Measurements from ENCODE around the gene AOPEP.

DNA sequence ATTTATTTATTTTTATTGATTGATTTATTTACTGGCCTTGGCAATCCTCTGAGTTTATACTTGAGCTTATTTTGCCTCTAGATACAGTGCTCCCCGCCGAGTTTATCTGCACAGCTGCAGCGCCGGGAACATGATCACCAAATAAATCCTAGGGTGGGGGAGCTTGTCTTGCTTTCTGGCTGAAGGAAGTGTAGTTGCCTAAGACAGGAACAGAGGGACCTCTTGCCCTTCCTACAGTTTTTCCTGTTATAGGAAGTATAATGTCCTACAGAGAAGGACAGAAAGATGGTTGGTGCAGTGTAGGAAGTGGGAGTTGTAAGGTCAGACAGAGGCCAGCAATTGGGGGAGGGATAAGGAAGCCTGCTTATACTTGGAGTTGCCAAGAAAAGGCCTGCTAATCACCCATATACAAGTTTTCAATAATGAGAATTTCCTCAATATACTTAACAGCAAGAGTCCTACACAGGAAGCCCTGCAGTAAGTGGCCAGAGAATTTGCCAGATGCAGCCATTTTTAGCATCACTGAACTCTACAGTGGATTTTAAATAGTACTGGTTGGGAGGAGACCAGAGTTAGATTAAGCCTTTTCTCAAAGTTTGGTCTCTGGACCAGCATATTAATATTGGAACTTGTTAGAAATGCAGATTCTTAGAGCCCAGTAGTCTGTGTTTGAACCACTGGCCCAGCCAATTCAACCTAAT lies 7.7 kb downstream of the AOPEP start:
- TF ChIP-seq, protein P1, sequence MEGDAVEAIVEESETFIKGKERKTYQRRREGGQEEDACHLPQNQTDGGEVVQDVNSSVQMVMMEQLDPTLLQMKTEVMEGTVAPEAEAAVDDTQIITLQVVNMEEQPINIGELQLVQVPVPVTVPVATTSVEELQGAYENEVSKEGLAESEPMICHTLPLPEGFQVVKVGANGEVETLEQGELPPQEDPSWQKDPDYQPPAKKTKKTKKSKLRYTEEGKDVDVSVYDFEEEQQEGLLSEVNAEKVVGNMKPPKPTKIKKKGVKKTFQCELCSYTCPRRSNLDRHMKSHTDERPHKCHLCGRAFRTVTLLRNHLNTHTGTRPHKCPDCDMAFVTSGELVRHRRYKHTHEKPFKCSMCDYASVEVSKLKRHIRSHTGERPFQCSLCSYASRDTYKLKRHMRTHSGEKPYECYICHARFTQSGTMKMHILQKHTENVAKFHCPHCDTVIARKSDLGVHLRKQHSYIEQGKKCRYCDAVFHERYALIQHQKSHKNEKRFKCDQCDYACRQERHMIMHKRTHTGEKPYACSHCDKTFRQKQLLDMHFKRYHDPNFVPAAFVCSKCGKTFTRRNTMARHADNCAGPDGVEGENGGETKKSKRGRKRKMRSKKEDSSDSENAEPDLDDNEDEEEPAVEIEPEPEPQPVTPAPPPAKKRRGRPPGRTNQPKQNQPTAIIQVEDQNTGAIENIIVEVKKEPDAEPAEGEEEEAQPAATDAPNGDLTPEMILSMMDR (tag by site-specific recombination; IDR thresholded peaks at IDR 0.05), result no peak
- TF ChIP-seq, protein P2, sequence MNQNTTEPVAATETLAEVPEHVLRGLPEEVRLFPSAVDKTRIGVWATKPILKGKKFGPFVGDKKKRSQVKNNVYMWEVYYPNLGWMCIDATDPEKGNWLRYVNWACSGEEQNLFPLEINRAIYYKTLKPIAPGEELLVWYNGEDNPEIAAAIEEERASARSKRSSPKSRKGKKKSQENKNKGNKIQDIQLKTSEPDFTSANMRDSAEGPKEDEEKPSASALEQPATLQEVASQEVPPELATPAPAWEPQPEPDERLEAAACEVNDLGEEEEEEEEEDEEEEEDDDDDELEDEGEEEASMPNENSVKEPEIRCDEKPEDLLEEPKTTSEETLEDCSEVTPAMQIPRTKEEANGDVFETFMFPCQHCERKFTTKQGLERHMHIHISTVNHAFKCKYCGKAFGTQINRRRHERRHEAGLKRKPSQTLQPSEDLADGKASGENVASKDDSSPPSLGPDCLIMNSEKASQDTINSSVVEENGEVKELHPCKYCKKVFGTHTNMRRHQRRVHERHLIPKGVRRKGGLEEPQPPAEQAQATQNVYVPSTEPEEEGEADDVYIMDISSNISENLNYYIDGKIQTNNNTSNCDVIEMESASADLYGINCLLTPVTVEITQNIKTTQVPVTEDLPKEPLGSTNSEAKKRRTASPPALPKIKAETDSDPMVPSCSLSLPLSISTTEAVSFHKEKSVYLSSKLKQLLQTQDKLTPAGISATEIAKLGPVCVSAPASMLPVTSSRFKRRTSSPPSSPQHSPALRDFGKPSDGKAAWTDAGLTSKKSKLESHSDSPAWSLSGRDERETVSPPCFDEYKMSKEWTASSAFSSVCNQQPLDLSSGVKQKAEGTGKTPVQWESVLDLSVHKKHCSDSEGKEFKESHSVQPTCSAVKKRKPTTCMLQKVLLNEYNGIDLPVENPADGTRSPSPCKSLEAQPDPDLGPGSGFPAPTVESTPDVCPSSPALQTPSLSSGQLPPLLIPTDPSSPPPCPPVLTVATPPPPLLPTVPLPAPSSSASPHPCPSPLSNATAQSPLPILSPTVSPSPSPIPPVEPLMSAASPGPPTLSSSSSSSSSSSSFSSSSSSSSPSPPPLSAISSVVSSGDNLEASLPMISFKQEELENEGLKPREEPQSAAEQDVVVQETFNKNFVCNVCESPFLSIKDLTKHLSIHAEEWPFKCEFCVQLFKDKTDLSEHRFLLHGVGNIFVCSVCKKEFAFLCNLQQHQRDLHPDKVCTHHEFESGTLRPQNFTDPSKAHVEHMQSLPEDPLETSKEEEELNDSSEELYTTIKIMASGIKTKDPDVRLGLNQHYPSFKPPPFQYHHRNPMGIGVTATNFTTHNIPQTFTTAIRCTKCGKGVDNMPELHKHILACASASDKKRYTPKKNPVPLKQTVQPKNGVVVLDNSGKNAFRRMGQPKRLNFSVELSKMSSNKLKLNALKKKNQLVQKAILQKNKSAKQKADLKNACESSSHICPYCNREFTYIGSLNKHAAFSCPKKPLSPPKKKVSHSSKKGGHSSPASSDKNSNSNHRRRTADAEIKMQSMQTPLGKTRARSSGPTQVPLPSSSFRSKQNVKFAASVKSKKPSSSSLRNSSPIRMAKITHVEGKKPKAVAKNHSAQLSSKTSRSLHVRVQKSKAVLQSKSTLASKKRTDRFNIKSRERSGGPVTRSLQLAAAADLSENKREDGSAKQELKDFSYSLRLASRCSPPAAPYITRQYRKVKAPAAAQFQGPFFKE (tag by site-specific recombination; IDR thresholded peaks at IDR 0.05; ENCODE audit: borderline replicate concordance), result no peak
- TF ChIP-seq, protein P3, sequence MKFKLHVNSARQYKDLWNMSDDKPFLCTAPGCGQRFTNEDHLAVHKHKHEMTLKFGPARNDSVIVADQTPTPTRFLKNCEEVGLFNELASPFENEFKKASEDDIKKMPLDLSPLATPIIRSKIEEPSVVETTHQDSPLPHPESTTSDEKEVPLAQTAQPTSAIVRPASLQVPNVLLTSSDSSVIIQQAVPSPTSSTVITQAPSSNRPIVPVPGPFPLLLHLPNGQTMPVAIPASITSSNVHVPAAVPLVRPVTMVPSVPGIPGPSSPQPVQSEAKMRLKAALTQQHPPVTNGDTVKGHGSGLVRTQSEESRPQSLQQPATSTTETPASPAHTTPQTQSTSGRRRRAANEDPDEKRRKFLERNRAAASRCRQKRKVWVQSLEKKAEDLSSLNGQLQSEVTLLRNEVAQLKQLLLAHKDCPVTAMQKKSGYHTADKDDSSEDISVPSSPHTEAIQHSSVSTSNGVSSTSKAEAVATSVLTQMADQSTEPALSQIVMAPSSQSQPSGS (tag by site-specific recombination; IDR thresholded peaks at IDR 0.05; ENCODE audit: low read depth), result no peak
- TF ChIP-seq ZNF37A (tag by site-specific recombination; IDR thresholded peaks at IDR 0.05) (no peak), RBAK (tag by site-specific recombination; IDR thresholded peaks at IDR 0.05) (no peak), BCL11A (tag by site-specific recombination; IDR thresholded peaks at IDR 0.05; ENCODE audit: low read depth) (no peak), ZNF654 (tag by site-specific recombination; IDR thresholded peaks at IDR 0.05; ENCODE audit: low read depth) (no peak)
- TF ChIP-seq, protein P4, sequence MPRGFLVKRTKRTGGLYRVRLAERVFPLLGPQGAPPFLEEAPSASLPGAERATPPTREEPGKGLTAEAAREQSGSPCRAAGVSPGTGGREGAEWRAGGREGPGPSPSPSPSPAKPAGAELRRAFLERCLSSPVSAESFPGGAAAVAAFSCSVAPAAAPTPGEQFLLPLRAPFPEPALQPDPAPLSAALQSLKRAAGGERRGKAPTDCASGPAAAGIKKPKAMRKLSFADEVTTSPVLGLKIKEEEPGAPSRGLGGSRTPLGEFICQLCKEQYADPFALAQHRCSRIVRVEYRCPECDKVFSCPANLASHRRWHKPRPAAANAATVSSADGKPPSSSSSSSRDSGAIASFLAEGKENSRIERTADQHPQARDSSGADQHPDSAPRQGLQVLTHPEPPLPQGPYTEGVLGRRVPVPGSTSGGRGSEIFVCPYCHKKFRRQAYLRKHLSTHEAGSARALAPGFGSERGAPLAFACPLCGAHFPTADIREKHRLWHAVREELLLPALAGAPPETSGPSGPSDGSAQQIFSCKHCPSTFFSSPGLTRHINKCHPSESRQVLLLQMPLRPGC (tag by site-specific recombination; IDR thresholded peaks at IDR 0.05), result no peak
- TF ChIP-seq, protein P5, sequence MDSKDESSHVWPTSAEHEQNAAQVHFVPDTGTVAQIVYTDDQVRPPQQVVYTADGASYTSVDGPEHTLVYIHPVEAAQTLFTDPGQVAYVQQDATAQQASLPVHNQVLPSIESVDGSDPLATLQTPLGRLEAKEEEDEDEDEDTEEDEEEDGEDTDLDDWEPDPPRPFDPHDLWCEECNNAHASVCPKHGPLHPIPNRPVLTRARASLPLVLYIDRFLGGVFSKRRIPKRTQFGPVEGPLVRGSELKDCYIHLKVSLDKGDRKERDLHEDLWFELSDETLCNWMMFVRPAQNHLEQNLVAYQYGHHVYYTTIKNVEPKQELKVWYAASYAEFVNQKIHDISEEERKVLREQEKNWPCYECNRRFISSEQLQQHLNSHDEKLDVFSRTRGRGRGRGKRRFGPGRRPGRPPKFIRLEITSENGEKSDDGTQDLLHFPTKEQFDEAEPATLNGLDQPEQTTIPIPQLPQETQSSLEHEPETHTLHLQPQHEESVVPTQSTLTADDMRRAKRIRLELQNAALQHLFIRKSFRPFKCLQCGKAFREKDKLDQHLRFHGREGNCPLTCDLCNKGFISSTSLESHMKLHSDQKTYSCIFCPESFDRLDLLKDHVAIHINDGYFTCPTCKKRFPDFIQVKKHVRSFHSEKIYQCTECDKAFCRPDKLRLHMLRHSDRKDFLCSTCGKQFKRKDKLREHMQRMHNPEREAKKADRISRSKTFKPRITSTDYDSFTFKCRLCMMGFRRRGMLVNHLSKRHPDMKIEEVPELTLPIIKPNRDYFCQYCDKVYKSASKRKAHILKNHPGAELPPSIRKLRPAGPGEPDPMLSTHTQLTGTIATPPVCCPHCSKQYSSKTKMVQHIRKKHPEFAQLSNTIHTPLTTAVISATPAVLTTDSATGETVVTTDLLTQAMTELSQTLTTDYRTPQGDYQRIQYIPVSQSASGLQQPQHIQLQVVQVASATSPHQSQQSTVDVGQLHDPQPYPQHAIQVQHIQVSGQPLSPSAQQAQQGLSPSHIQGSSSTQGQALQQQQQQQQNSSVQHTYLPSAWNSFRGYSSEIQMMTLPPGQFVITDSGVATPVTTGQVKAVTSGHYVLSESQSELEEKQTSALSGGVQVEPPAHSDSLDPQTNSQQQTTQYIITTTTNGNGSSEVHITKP (tag by site-specific recombination; IDR thresholded peaks at IDR 0.05), result no peak

Data from HEK293 (cell line).